Transverse colon (tissue), 4 donors: ENCODE data around the gene KANK2.

Source experiments
- CTCF ChIP-seq, 5 experiments: fragments of 200-600 bp in 3 of 5; fragments of 450-650 bp in 2 of 5; sonication (generic) in 3 of 5; IDR thresholded peaks; 1 replicate in 2 of 5; 2 replicates in 3 of 5; pipeline ENCODE4 v1.5.1; 2016 to 2017; ENCODE audit warnings: antibody characterized with exemption in 5 of 5, inconsistent platforms in 3 of 5, mild to moderate bottlenecking in 2 of 5, moderate library complexity in 1 of 5
- EP300 ChIP-seq: sonication (generic); formaldehyde crosslinking; IDR thresholded peaks from one replicate; pipeline ENCODE4 v1.6.1; 2017; ENCODE audit warnings: antibody characterized with exemption, low read depth
- POLR2A ChIP-seq: fragments of 450-650 bp; IDR thresholded peaks from one replicate; pipeline ENCODE4 v1.6.1; 2016; ENCODE audit warnings: antibody characterized with exemption, mild to moderate bottlenecking, moderate library complexity
- POLR2AphosphoS5 ChIP-seq, 3 donors: sonication (generic); formaldehyde crosslinking; IDR thresholded peaks; one replicate each; pipeline ENCODE4 v1.6.1; 2016; ENCODE audit warnings: antibody characterized with exemption in 3 of 3

DNA sequence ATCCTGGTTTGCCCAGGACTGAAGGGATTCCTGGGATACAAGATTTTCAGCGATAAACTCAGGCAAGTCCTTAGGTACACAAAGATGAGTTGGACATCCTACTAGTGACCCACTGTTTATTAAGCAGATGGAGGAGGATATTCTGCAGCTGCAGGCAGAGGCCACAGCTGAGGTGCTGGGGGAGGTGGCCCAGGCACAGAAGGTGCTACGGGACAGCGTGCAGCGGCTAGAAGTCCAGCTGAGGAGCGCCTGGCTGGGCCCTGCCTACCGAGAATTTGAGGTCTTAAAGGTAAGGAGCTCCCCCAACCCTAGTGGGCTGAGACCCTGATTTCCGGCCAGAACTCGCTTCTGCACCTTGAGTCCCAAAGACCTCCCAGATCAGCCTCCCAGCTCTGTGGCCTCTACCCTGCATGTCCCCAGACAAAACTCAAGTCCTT lies 42.7 kb upstream of the KANK2 start:
- TF ChIP-seq CTCF (IDR thresholded peaks at IDR 0.05) (no peak), POLR2A (no peak), EP300 (no peak), POLR2AphosphoS5 (IDR thresholded peaks at IDR 0.05) (no peak)
